Measurements from ENCODE around the gene FNDC3B.

The FNDC3B gene

GRCh38 chr3:172303181-172303580, 263.8 kb downstream of the FNDC3B start:
- Histone ChIP-seq H3K9ac (ENCODE audit: low read depth, low read length) (no peak overlapping the region), H3K4me3 (ENCODE audit: low read length) (no peak overlapping the region), H3K27me3 (ENCODE audit: insufficient read depth, low read length) (no peaks in the 10 kb centered on the region), H3K27ac (ENCODE audit: low read depth, low read length) (no peak overlapping the region), H3K9me3 (ENCODE audit: insufficient read depth, low read depth, low read length) (no peaks in the 10 kb centered on the region), H3K4me1 (ENCODE audit: insufficient read depth, low read length) (peaks cover 21% of the 10 kb centered on the region), H3K36me3 (ENCODE audit: insufficient read depth, low read length) (peaks cover 38% of the 10 kb centered on the region)
- over 99% methylated on average over 4 of the region's 4 CpGs for WGBS

- Histone ChIP-seq H3K36me3 (ENCODE audit: insufficient read depth, low read length) (peaks cover 38% of the 10 kb centered on the region), H3K9ac (ENCODE audit: low read depth, low read length) (no peak overlapping the region), H3K4me1 (ENCODE audit: insufficient read depth, low read length) (peaks cover 21% of the 10 kb centered on the region), H3K27ac (ENCODE audit: low read depth, low read length) (no peak overlapping the region), H3K27me3 (ENCODE audit: insufficient read depth, low read length) (no peaks in the 10 kb centered on the region), H3K4me3 (ENCODE audit: low read length) (no peak overlapping the region), H3K9me3 (ENCODE audit: insufficient read depth, low read depth, low read length) (no peaks in the 10 kb centered on the region)
- WGBS: 94% methylated on average over 4 of the region's 4 CpGs
These were observed 264.7 kb downstream of the FNDC3B start for GRCh38 chr3:172303941-172304558.

GRCh38 chr3:172305552-172305951, 266.2 kb downstream of the FNDC3B start:
- no peak overlapping the region for H3K4me3 ChIP-seq (ENCODE audit: low read length)
- no peak overlapping the region for H3K9ac ChIP-seq (ENCODE audit: low read depth, low read length)
- H3K4me1 ChIP-seq (ENCODE audit: insufficient read depth, low read length): peaks cover 16% of the 10 kb centered on the region
- no peak overlapping the region for H3K27ac ChIP-seq (ENCODE audit: low read depth, low read length)
- H3K9me3 ChIP-seq (ENCODE audit: insufficient read depth, low read depth, low read length): no peaks in the 10 kb centered on the region
- WGBS: 100% methylated on average over 2 of the region's 2 CpGs
- H3K27me3 ChIP-seq (ENCODE audit: insufficient read depth, low read length): no peaks in the 10 kb centered on the region
- H3K36me3 ChIP-seq (ENCODE audit: insufficient read depth, low read length): peaks cover 43% of the 10 kb centered on the region

- no peaks in the 10 kb centered on the region for H3K27me3 ChIP-seq (ENCODE audit: insufficient read depth, low read length)
- H3K9ac ChIP-seq (ENCODE audit: low read depth, low read length): no peak overlapping the region
- H3K36me3 ChIP-seq (ENCODE audit: insufficient read depth, low read length): peaks cover 48% of the 10 kb centered on the region
- H3K9me3 ChIP-seq (ENCODE audit: insufficient read depth, low read depth, low read length): no peaks in the 10 kb centered on the region
- no peak overlapping the region for H3K4me3 ChIP-seq (ENCODE audit: low read length)
- 88% methylated on average over 2 of the region's 2 CpGs for WGBS
- H3K27ac ChIP-seq (ENCODE audit: low read depth, low read length): no peak overlapping the region
- peaks cover 12% of the 10 kb centered on the region for H3K4me1 ChIP-seq (ENCODE audit: insufficient read depth, low read length)
These were observed 266.6 kb downstream of the FNDC3B start for GRCh38 chr3:172305974-172306373.

DNA sequence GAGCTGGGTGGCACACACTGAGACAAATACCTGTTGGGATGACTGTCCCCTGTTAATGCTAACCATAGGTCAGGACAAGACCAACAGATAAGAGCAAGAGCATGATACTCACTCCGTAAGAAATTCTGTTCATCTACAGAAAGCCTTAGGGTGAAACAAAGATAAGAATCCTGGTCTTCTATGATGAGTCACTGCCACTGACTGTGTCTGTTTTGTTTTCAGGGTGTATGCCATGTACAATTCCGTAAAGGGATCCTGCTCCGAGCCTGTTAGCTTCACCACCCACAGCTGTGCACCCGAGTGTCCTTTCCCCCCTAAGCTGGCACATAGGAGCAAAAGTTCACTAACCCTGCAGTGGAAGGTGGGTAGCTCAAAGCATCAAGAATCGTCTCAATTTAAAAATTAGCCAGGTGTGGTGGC, 267.8 kb downstream of the FNDC3B start:
- no peaks in the 10 kb centered on the region for H3K27me3 ChIP-seq (ENCODE audit: insufficient read depth, low read length)
- peaks cover 6% of the 10 kb centered on the region for H3K4me1 ChIP-seq (ENCODE audit: insufficient read depth, low read length)
- WGBS: 92% methylated on average over 5 of the region's 5 CpGs
- H3K27ac ChIP-seq (ENCODE audit: low read depth, low read length): no peak overlapping the region
- H3K9ac ChIP-seq (ENCODE audit: low read depth, low read length): no peak overlapping the region
- no peak overlapping the region for H3K4me3 ChIP-seq (ENCODE audit: low read length)
- H3K36me3 ChIP-seq (ENCODE audit: insufficient read depth, low read length): peaks cover 58% of the 10 kb centered on the region
- H3K9me3 ChIP-seq (ENCODE audit: insufficient read depth, low read depth, low read length): no peaks in the 10 kb centered on the region

- no peak overlapping the region for H3K27ac ChIP-seq (ENCODE audit: low read depth, low read length)
- 84% methylated on average over 3 of the region's 3 CpGs for WGBS
- H3K36me3 ChIP-seq (ENCODE audit: insufficient read depth, low read length): peaks cover 76% of the 10 kb centered on the region
These were observed 269.7 kb downstream of the FNDC3B start for GRCh38 chr3:172309059-172309458.

DNA sequence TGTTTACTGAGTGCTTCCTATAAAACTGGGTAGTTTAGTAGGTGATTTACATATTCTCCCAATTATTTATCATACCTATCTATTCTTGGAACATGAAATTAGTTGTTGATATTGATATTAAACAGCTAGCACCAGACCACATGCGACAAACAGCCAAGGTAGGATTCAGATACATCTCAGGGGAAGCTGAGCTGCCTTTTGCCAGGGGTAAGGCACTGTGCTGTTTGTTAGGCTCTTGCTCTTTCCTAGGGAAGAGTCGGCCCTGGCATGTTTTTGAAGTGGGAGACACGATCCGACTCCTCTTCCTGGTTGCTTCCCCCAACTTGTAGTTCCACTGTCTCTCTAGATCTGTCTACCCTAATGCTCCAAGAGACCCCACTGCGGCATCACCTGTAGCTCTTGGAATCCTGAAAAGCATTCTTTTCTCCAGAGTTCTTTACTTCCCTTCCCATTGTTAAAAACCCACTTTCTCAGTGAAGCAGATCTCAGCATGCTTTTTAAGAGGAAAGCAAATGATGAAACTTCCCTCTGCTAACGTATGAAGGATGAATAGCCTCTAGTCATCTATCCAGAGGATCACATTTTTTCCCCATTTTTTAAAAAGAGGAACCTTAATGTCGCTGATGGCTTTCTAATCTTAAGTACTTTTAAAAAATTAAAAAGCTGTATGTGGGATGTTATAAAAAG, 270.5 kb downstream of the FNDC3B start:
- no peak overlapping the region for H3K4me3 ChIP-seq (ENCODE audit: low read length)
- no peaks in the 10 kb centered on the region for H3K27me3 ChIP-seq (ENCODE audit: insufficient read depth, low read length)
- peaks cover 76% of the 10 kb centered on the region for H3K36me3 ChIP-seq (ENCODE audit: insufficient read depth, low read length)
- no peaks in the 10 kb centered on the region for H3K9me3 ChIP-seq (ENCODE audit: insufficient read depth, low read depth, low read length)
- H3K27ac ChIP-seq (ENCODE audit: low read depth, low read length): no peak overlapping the region
- H3K4me1 ChIP-seq (ENCODE audit: insufficient read depth, low read length): peaks cover 6% of the 10 kb centered on the region
- WGBS: 87% methylated on average over 6 of the region's 7 CpGs
- H3K9ac ChIP-seq (ENCODE audit: low read depth, low read length): no peak overlapping the region

More at GRCh38 chr3:172309059-172309458, 269.7 kb downstream of the FNDC3B start:
- H3K9ac ChIP-seq (ENCODE audit: low read depth, low read length): no peak overlapping the region
- H3K4me1 ChIP-seq (ENCODE audit: insufficient read depth, low read length): peaks cover 6% of the 10 kb centered on the region
- H3K9me3 ChIP-seq (ENCODE audit: insufficient read depth, low read depth, low read length): no peaks in the 10 kb centered on the region
- no peak overlapping the region for H3K4me3 ChIP-seq (ENCODE audit: low read length)
- H3K27me3 ChIP-seq (ENCODE audit: insufficient read depth, low read length): no peaks in the 10 kb centered on the region

DNA sequence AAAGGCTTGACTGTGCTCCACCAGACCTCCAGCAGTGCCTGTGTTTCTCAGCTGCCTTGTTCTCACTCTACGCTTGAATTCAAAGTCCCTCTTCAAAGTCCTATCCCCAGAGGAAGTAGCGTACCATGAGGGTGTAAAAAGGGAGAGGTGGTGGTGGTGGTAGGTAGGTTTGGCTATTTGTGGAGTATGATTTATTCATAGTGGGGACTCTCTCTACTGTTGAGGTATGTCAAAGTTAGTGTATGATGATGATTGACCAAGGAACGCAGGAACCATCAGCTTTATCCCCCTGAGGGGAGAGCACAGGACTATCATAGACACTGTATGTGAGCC, 271.0 kb downstream of the FNDC3B start:
- H3K9ac ChIP-seq (ENCODE audit: low read depth, low read length): no peak overlapping the region
- peaks cover 76% of the 10 kb centered on the region for H3K36me3 ChIP-seq (ENCODE audit: insufficient read depth, low read length)
- H3K27ac ChIP-seq (ENCODE audit: low read depth, low read length): no peak overlapping the region
- 99% methylated on average over 3 of the region's 3 CpGs for WGBS
- no peaks in the 10 kb centered on the region for H3K9me3 ChIP-seq (ENCODE audit: insufficient read depth, low read depth, low read length)
- H3K4me1 ChIP-seq (ENCODE audit: insufficient read depth, low read length): peaks cover 8% of the 10 kb centered on the region
- no peak overlapping the region for H3K4me3 ChIP-seq (ENCODE audit: low read length)
- no peaks in the 10 kb centered on the region for H3K27me3 ChIP-seq (ENCODE audit: insufficient read depth, low read length)

DNA sequence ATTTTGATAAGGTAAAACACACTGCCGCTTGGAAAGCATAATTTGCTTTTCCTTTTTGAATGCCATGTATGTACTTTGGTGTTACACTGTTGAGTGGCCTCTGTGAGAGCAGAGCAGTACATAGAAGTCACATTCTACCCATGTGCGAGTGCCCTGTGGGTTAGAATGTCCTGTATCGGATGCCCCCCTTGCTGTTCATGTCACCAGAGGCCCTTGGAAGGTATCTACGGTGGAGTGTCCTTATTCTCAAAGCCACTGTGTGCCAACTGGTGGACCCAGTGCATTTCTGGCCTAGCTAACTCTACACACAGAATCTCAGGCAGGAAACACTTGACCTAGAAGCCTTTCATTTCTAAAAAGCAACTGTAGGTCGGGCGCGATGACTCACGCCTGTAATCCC, 271.8 kb downstream of the FNDC3B start:
- no peak overlapping the region for H3K9ac ChIP-seq (ENCODE audit: low read depth, low read length)
- H3K36me3 ChIP-seq (ENCODE audit: insufficient read depth, low read length): peaks cover 76% of the 10 kb centered on the region
- no peaks in the 10 kb centered on the region for H3K27me3 ChIP-seq (ENCODE audit: insufficient read depth, low read length)
- H3K9me3 ChIP-seq (ENCODE audit: insufficient read depth, low read depth, low read length): no peaks in the 10 kb centered on the region
- 96% methylated on average over 8 of the region's 8 CpGs for WGBS
- no peak overlapping the region for H3K27ac ChIP-seq (ENCODE audit: low read depth, low read length)
- peaks cover 11% of the 10 kb centered on the region for H3K4me1 ChIP-seq (ENCODE audit: insufficient read depth, low read length)
- no peak overlapping the region for H3K4me3 ChIP-seq (ENCODE audit: low read length)

- Histone ChIP-seq H3K4me1 (ENCODE audit: insufficient read depth, low read length) (peaks cover 11% of the 10 kb centered on the region), H3K36me3 (ENCODE audit: insufficient read depth, low read length) (peaks cover 74% of the 10 kb centered on the region)
These were observed 272.6 kb downstream of the FNDC3B start for GRCh38 chr3:172312001-172312400.

DNA sequence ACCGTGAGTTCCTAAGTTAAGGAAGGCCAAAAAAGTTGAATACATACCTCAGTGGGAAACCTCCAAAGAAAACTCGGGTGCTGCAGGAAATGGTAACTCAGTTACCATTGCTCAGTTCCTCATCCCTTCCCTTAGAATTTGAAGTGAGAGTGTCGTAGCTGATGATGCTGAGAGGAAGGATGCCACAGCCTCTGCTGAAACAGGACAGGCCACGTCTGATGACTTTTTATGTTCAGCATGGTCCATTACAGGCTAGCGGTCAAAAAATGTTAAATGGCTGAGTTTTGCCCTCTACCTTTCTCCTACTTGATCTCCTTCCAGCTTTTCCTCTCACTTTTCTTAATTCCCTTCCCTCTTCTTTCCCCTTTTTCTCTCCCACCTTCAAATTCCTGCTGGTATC, 273.3 kb downstream of the FNDC3B start:
- Histone ChIP-seq H3K9me3 (ENCODE audit: insufficient read depth, low read depth, low read length) (no peaks in the 10 kb centered on the region), H3K4me3 (ENCODE audit: low read length) (no peak overlapping the region), H3K36me3 (ENCODE audit: insufficient read depth, low read length) (peaks cover 72% of the 10 kb centered on the region), H3K4me1 (ENCODE audit: insufficient read depth, low read length) (peaks cover 13% of the 10 kb centered on the region), H3K27ac (ENCODE audit: low read depth, low read length) (no peak overlapping the region), H3K27me3 (ENCODE audit: insufficient read depth, low read length) (no peaks in the 10 kb centered on the region), H3K9ac (ENCODE audit: low read depth, low read length) (no peak overlapping the region)
- 93% methylated on average over 5 of the region's 5 CpGs for WGBS

More at GRCh38 chr3:172312001-172312400, 272.6 kb downstream of the FNDC3B start:
- 98% methylated on average over 6 of the region's 6 CpGs for WGBS
- Histone ChIP-seq H3K9ac (ENCODE audit: low read depth, low read length) (no peak overlapping the region), H3K4me3 (ENCODE audit: low read length) (no peak overlapping the region), H3K27me3 (ENCODE audit: insufficient read depth, low read length) (no peaks in the 10 kb centered on the region), H3K27ac (ENCODE audit: low read depth, low read length) (no peak overlapping the region), H3K9me3 (ENCODE audit: insufficient read depth, low read depth, low read length) (no peaks in the 10 kb centered on the region)

All from HUES64 (cell line).